Heart left ventricle (tissue), 16 donors: ENCODE data around the gene HTR7. TPM values are rescaled to one million over a fixed set of nuclear protein-coding genes. Genes with fewer than 3 reads are reported as not detected.

Experiments used
- ATAC-seq, 4 donors: fragments of 200-7000 bp; cut with Tn5 transposase; one replicate each; pipeline ENCODE4 v1.9.1; 2020 to 2022; ENCODE audit warnings: moderate library complexity in 4 of 4, mild to moderate bottlenecking in 3 of 4, moderate number of reproducible peaks in 1 of 4
- DNase-seq, 5 donors: peaks; one replicate each; pipeline ENCODE4 v3.0.0-alpha.2; 2020
- H3K27ac ChIP-seq, 12 donors: fragments of 200-600 bp; sonication (generic) in 4 of 12; one replicate each; pipeline versions ENCODE4 v1.5.0 to v1.8.0; 2016 to 2022; ENCODE audit warnings: mild to moderate bottlenecking in 2 of 12
- H3K27me3 ChIP-seq, 9 donors: fragments of 200-600 bp; sonication (generic) in 2 of 9; one replicate each; pipeline versions ENCODE4 v1.5.1 to v1.8.0; 2016 to 2022; ENCODE audit warnings: mild to moderate bottlenecking in 3 of 9
- H3K36me3 ChIP-seq, 9 donors: fragments of 200-600 bp; sonication (generic) in 2 of 9; one replicate each; pipeline versions ENCODE4 v1.5.0 to v1.8.0; 2018 to 2022; ENCODE audit warnings: mild to moderate bottlenecking in 2 of 9
- H3K4me1 ChIP-seq, 12 donors: fragments of 200-600 bp; sonication (generic) in 4 of 12; one replicate each; pipeline versions ENCODE4 v1.5.0 to v1.8.0; 2016 to 2022; ENCODE audit warnings: mild to moderate bottlenecking in 3 of 12
- H3K4me3 ChIP-seq, 12 donors: fragments of 200-600 bp; sonication (generic) in 4 of 12; one replicate each; pipeline versions ENCODE4 v1.5.0 to v1.8.0; 2017 to 2022; ENCODE audit warnings: mild to moderate bottlenecking in 9 of 12, moderate library complexity in 4 of 12
- H3K9me3 ChIP-seq, 12 donors: fragments of 200-600 bp; sonication (generic) in 4 of 12; one replicate each; pipeline versions ENCODE4 v1.5.0 to v1.8.0; 2016 to 2022; ENCODE audit warnings: mild to moderate bottlenecking in 1 of 12
- POLR2A ChIP-seq, 2 donors: fragments of 450-650 bp; IDR thresholded peaks; one replicate each; pipeline ENCODE4 v1.6.1; 2017; ENCODE audit warnings: antibody characterized with exemption in 2 of 2, mild to moderate bottlenecking in 2 of 2, moderate library complexity in 2 of 2
- WGBS, 4 donors: extraction: QIAGEN DNeasy Blood & Tissue Kit in 2 of 4; methylation state at CpG; one replicate each; pipeline versions ENCODE4 v1.1.5 to v1.1.7; 2013 to 2018; 5-methylcytosine and 5-hydroxymethylcytosine counted together
- intact Hi-C, 10 donors: fragments of 100-400 bp; cut with DNase I; formaldehyde crosslinking; loops; one replicate each; pipeline versions ENCODE4 v1.11.1 to v1.14.2; 2022
- polyA plus RNA-seq, 2 donors: library from polyadenylated mRNA; stranded (reverse); fragments of 200-250 nt; gene quantifications; one replicate each; pipeline ENCODE4 v1.2.3, GENCODE V29; 2013
- total RNA-seq, 9 donors: library from RNA; depleted of rRNA in 2 of 9; stranded (reverse); fragments of >200 nt in 2 of 9; fragmentation: NEBNext Ultra II Directional in 3 of 9; extraction: Animal tissue kit (Norgen Biotek cat#: 25700) in 3 of 9; gene quantifications; one replicate each; pipeline versions ENCODE4 v1.1.0 to v1.2.4, GENCODE V29; 2016 to 2023
- TF ChIP-seq, protein P1 (sequence below), 12 donors: fragments of 200-600 bp; sonication (generic) in 4 of 12; IDR thresholded peaks; one replicate each; pipeline versions ENCODE4 v1.5.0 to v1.8.0; 2018 to 2022; ENCODE audit warnings: antibody characterized with exemption in 12 of 12, mild to moderate bottlenecking in 5 of 12
- donor health status: ischemic (EF 13 %, LVEDD 7.1; RV severe dilation, severe dysfunction).
- donor health status: healthy with polysubstance abuse.
- donor health status: DM: no; HTN: yes; CAD: no.
- donor health status: DM: no; HTN: no; CAD: no.
- donor health status: ischemic (EF 25% LVEDD 6.9; RV normal size, moderate dysfunction).
- donor health status: ischemic (EF 25% LVEDD 5.7; RV mildly dilated, moderate dysfunction).
- donor health status: healthy.
- donor health status: DM: yes; HTN: yes; CAD: no.
- donor health status: ischemic (EF 35%, LVEDD 5.7; RV mildly dilated, moderate dysfunction).
- donor health status: nonischemic (EF 11% LVEDD 7.7; RV severe dilation, severe dysfunction).
- donor health status: DM: yes; HTN: yes; CAD: no.
- donor health status: PGD.
- donor health status: ischemic (EF 29% LVEDD 5.4; RV normal size, mild dysfunction).
- donor health status: nonischemic (EF 23%, LVEDD 6.1; RV moderate dilation, normal function).

HTR7 gene
- total and polyA plus RNA-seq, 11 donors = 0.10 to 0.66 (median 0.24) TPM; not detected in 4

DNA sequence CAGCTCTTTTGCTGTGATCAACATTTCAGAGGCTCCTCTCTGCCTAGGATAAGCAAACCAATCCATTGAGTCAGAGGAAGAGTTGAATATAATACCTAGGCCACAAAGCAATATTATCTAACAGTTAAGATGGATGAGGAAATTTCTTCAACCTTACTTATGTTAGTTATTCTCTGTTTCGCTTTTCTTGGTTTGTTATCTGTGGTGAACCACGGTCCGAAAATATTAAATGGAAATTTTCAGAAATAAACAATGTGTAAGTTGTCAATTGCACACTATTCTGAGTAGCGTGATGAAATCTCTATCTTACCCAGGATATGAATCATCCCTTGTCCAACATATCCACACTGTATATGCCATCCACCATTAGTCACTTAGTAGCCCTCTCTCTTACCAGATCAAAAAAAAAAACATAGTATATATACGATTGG lies 1.5 kb upstream of the HTR7 start:
- H3K27me3 ChIP-seq = peaks cover 6 to 41% (median 32%) of the 10 kb centered on the region in 9 donors
- no peak overlapping the region for H3K27ac ChIP-seq
- H3K4me1 ChIP-seq = peaks cover 0 to 23% (median 5%) of the 10 kb centered on the region in 12 donors
- ATAC-seq = no peak
- no peak overlapping the region for H3K4me3 ChIP-seq
- TF ChIP-seq, protein P1, sequence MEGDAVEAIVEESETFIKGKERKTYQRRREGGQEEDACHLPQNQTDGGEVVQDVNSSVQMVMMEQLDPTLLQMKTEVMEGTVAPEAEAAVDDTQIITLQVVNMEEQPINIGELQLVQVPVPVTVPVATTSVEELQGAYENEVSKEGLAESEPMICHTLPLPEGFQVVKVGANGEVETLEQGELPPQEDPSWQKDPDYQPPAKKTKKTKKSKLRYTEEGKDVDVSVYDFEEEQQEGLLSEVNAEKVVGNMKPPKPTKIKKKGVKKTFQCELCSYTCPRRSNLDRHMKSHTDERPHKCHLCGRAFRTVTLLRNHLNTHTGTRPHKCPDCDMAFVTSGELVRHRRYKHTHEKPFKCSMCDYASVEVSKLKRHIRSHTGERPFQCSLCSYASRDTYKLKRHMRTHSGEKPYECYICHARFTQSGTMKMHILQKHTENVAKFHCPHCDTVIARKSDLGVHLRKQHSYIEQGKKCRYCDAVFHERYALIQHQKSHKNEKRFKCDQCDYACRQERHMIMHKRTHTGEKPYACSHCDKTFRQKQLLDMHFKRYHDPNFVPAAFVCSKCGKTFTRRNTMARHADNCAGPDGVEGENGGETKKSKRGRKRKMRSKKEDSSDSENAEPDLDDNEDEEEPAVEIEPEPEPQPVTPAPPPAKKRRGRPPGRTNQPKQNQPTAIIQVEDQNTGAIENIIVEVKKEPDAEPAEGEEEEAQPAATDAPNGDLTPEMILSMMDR (IDR thresholded peaks at IDR 0.05) = no peak
- no peak for TF ChIP-seq POLR2A (IDR thresholded peaks at IDR 0.05)
- WGBS, 4 donors = 74 to 82% (median 78%) methylated on average over 5 of the region's 5 CpGs
- no peak for DNase-seq
- intact Hi-C loops = loop anchor here in 5 of 10 donors (5.0 to 10.0 kb wide), 4 partner anchors 102 to 1065 kb away; no protein-coding TSS in a partner anchor
- no peaks in the 10 kb centered on the region for H3K36me3 ChIP-seq
- H3K9me3 ChIP-seq = no peaks in the 10 kb centered on the region

DNA sequence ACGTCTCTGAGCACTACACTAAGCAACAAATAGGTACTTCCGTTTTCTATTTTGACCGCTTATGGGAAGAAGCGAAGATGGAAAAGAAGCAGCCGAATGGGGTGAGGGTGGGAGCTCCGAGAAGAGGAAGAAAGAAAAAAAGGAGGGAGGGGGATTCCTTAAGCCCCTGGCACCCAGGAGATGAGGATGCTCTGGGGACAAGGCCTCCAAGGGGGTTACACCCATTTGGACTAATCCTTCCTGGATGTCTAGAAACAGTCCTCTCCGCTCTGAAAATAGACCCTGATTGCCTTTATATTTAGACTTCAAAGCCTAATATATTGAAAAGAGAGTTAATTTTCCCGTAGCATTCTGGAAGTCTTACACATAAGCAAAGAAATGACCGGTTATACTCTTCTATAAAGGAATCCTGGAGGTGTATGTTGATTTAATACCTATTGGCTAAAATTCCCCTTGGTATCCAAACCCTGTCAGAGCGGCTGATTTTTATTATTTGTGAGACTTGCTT lies 676 bp upstream of the HTR7 start:
- H3K4me3 ChIP-seq = peak overlapping the region; percentile 45 to 83 (median 64)
- TF ChIP-seq POLR2A (IDR thresholded peaks at IDR 0.05) = no peak
- TF ChIP-seq, protein P1 (IDR thresholded peaks at IDR 0.05) = no peak
- H3K27me3 ChIP-seq = peaks cover 12 to 41% (median 38%) of the 10 kb centered on the region in 9 donors
- ATAC-seq = no peak
- H3K36me3 ChIP-seq = no peaks in the 10 kb centered on the region
- H3K9me3 ChIP-seq = no peaks in the 10 kb centered on the region
- no peak for DNase-seq
- WGBS, 4 donors = 40 to 48% (median 45%) methylated on average over 10 of the region's 10 CpGs
- H3K4me1 ChIP-seq = peaks cover 0 to 23% (median 5%) of the 10 kb centered on the region in 12 donors
- peak overlapping the region in 3 of 12 donors; percentile 17 to 79 (median 61) for H3K27ac ChIP-seq
- intact Hi-C loops = loop anchor here in 5 of 10 donors (5.0 to 10.0 kb wide), 4 partner anchors 101 to 1064 kb away; no protein-coding TSS in a partner anchor

DNA sequence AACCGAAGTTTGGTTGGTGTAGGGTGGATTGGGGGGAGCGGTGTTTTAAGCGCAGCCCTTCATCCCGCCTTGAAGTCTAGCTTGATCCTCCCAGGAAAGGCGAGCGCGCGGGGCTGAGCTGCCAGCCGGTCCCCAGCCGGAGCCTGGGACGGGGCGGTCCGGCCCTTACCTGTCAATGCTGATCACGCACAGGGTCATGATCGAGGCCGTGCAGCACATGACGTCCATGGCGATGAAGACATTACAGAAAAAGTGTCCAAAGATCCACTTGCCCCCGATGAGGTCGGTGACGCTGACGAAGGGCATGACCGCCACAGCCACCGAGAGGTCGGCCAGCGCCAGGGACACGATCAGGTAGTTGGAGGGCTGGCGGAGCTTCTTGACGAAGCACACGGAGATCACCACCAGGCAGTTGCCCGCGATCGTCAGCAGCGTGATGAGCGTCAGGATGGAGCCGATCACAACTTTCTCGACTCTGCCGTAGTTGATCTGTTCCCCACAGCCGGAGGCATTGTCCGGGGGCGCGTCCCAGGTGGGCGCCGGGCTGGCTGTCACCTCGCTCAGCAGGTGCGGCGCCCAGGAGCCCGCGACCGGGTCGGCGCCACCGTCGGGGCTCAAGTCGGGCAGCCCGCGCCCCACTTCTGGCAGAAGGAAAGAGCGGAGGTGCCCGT lies 740 bp downstream of the HTR7 start:
- no peak for DNase-seq
- peak in 2 of 4 donors; percentile 17 to 44 for ATAC-seq
- peak overlapping the region in 1 of 12 donors; percentile 79 for H3K27ac ChIP-seq
- TF ChIP-seq, protein P1 (IDR thresholded peaks at IDR 0.05) = no peak
- TF ChIP-seq POLR2A (IDR thresholded peaks at IDR 0.05) = no peak
- no peaks in the 10 kb centered on the region for H3K9me3 ChIP-seq
- H3K36me3 ChIP-seq = no peaks in the 10 kb centered on the region
- peaks cover 0 to 23% (median 5%) of the 10 kb centered on the region in 12 donors for H3K4me1 ChIP-seq
- H3K4me3 ChIP-seq = peak overlapping the region; percentile 45 to 83 (median 64)
- H3K27me3 ChIP-seq = peaks cover 12 to 51% (median 43%) of the 10 kb centered on the region in 9 donors
- WGBS, 4 donors = 5 to 11% (median 7%) methylated on average over 32 to 59 of the region's 59 CpGs
- intact Hi-C loops = loop anchor here in 5 of 10 donors (5.0 to 10.0 kb wide), 4 partner anchors 100 to 1062 kb away; no protein-coding TSS in a partner anchor

DNA sequence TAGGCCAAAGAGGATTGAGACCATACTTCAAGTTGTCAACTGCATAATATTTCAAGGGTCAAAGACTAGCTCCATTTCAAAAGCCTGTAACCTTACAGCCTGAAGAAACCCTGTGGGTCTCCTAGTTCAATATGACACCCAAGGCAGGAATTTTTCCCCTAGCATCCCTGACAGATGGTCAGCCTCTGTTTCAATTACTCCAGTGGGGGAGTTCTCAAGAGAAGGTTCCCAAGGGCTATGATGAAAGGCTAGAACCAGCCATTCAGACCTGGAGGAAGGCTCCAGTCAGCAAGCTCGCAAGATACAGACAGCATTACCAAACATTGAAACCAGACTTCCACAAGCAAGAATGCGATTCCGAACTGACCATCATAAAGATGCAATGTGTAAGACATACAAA lies 1.6 kb downstream of the HTR7 start:
- peaks cover 0 to 6% (median under 1%) of the 10 kb centered on the region in 12 donors for H3K9me3 ChIP-seq
- no peak for TF ChIP-seq POLR2A (IDR thresholded peaks at IDR 0.05)
- no peaks in the 10 kb centered on the region for H3K36me3 ChIP-seq
- H3K27ac ChIP-seq = no peak overlapping the region
- DNase-seq = no peak
- peaks cover 12 to 51% (median 43%) of the 10 kb centered on the region in 9 donors for H3K27me3 ChIP-seq
- no peak for ATAC-seq
- 87 to 96% (median 88%) methylated on average over 3 of the region's 3 CpGs for WGBS, 4 donors
- H3K4me1 ChIP-seq = peaks cover 0 to 23% (median 5%) of the 10 kb centered on the region in 12 donors
- peak overlapping the region in 3 of 12 donors; percentile 66 to 79 (median 68) for H3K4me3 ChIP-seq
- intact Hi-C loops = loop anchor here in 5 of 10 donors (5.0 to 10.0 kb wide), 4 partner anchors 99 to 1061 kb away; no protein-coding TSS in a partner anchor
